Right hindlimb (tissue), 1 donor: ENCODE measurements around the gene DSG3.

Experiments used
- DNase-seq: peaks from one replicate; pipeline ENCODE4 v3.0.0-alpha.2; 2018

Gene DSG3, protein sequence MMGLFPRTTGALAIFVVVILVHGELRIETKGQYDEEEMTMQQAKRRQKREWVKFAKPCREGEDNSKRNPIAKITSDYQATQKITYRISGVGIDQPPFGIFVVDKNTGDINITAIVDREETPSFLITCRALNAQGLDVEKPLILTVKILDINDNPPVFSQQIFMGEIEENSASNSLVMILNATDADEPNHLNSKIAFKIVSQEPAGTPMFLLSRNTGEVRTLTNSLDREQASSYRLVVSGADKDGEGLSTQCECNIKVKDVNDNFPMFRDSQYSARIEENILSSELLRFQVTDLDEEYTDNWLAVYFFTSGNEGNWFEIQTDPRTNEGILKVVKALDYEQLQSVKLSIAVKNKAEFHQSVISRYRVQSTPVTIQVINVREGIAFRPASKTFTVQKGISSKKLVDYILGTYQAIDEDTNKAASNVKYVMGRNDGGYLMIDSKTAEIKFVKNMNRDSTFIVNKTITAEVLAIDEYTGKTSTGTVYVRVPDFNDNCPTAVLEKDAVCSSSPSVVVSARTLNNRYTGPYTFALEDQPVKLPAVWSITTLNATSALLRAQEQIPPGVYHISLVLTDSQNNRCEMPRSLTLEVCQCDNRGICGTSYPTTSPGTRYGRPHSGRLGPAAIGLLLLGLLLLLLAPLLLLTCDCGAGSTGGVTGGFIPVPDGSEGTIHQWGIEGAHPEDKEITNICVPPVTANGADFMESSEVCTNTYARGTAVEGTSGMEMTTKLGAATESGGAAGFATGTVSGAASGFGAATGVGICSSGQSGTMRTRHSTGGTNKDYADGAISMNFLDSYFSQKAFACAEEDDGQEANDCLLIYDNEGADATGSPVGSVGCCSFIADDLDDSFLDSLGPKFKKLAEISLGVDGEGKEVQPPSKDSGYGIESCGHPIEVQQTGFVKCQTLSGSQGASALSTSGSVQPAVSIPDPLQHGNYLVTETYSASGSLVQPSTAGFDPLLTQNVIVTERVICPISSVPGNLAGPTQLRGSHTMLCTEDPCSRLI

DNA sequence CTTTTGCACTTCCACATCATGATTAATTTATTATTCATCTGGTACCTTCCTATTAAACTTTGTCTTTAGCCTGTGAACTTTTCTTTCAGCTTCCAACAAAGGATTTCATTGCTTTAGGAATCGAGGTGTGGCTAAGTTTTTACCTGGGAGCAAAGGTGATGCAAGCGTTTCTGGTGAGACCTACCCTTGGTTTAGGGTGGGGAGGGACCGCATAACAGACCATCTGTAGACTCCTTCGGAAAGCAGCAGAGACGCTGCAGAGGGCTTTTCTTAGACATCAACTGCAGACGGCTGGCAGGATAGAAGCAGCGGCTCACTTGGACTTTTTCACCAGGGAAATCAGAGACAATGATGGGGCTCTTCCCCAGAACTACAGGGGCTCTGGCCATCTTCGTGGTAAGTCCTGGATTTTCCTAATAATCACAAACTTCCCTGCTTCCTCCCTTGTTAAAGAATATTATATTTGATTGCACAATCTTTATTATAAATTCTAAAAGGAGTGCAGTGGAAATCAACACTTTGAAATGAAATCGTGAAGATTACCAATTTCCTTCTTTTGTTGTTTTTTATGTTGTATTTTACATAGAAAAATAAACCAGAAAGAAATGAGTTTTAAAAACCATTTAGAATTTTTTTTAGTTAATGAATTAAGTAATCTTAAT is at the start of gene DSG3:
Gene DSG3, plus strand, starts transcription at position 212 of the 662 bp plus-strand sequence. Its CDS starts 137 bp downstream, at position 349.
- DNase-seq: no peak

DNA sequence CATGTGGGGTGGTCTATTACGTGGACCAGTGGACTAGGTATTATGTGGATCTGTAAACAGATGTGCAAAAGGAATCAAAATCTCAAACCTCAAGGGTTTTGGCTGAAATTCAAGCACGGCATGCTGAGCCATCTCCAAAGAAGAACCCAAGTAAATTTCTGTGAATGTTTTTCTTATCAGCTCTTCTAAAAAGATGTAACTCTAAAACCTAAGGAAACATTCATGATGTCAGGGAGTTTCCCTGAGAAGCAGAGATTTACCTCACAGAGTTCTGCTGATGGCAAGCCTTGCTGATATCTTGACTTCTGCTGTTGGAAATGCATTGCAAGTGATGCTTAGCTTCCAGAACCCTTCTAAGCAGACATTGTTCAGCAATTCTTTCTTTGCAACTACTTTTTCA is 49.4 kb upstream of the DSG3 start:
- no peak for DNase-seq

DNA sequence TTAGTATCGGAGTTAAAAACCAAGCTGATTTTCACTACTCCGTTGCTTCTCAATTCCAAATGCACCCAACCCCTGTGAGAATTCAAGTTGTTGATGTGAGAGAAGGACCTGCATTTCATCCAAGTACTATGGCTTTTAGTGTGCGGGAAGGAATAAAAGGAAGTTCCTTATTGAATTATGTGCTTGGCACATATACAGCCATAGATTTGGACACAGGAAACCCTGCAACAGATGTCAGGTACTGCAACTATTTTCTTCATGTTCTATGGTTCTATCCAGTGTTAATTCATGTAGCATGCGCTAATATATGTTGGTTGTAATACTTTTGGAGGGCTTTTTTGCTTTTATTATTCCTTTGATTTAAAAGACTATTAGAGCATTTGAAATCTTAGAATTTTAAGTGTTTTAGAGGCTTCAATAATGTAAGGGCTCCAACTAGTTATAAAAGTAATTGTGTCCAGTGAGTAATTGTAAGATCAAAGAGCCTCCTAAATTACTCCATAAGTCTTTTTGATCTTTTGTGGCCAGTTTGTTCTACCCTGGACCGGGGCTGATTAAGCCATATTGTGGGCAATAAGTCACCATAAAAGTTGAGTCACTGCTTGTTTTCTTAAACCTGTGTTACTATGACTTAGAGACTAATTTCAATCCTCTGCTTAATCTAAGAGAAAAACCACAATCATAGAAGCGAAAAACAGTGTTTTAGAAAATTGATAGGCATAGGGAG is 48.1 kb upstream of the DSG3 start:
- DNase-seq: no peak

DNA sequence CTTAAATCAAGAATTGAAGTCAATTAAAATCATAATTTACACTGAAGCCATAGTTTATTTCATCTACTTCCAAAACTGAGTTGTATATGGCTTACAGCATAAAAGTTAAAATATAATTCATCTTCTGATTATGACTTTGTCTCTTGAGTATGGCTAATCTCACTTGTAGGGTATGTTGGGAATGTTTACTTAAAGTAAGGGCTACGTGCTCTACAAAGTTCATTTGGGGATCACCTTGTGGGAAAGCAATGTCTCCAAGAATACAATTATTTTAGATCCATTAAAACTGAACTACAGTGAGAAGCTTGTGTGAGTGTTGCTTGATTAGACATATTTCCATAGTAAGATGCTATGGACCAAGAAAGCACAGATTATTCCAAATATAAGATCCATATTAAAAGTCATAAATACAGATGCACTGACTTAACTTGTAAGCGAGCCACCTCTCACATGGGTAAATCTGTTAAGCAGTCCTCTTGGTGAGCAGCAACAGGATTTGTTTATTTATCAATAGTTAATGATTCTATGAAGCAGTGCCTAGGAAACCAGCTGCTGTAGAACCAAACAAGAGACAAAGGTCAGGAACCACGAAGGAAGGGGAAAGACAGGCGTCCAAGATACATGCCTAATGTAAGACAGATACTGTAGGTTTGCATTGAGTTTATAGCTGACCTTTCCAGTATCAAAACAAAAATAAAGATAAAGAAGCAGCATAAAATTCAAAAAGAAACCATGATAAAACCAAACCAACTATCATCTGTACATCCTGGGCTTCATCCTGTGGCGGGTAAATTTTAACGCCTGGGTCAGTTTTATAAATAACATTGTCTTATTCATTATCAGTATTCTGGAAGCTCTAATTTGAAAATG is 46.1 kb upstream of the DSG3 start:
- DNase-seq: no peak

DNA sequence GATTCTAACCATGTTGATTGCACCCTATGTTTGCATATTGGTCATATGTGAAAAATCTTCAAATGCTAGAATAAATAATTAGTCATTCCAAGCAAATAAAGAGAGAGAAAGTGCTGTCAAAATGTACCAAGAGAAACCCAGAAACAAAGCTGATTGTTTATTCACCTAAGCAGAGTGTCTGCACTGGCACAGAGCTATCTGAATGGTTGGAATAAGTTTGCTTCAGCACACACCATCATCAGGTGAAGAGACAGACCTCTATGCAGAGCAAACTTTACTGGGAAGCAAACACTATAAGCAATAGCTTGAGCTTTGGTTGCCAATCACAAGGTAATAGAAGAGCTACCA is 45.5 kb upstream of the DSG3 start:
- DNase-seq: no peak

DNA sequence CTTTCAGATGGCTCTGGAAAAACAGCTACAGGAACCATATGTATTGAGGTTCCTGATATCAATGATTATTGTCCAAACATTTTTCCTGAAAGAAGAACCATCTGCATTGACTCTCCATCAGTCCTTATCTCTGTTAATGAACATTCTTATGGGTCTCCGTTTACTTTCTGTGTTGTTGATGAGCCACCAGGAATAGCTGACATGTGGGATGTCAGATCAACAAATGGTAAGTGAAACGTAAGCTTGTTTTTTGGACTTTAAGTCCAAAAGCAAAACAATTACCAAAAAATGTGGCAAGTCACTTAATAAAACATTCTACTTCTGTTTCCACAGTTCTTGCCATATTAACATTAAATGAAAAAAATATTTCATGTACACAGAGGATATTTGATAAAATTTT is 44.1 kb upstream of the DSG3 start:
- no peak for DNase-seq

DNA sequence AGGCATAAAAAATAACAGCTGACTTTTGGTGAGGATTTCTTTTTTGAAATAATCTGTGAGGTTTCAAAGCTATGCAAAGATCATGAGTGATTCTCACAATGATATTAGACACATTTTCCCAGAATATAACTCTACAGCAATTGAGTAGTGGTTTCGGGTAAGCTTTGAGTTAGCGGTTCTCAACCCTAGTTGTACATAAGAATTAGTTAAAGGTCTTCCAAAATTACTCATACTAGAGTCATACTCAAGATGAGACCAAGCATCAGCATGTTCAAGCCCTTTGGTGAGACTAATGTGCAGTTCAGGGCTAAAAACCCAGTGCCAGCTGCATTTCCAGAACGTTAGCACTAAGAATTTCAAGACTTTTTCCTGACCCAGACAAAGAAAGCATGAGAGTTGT is 39.9 kb upstream of the DSG3 start:
- DNase-seq: no peak

DNA sequence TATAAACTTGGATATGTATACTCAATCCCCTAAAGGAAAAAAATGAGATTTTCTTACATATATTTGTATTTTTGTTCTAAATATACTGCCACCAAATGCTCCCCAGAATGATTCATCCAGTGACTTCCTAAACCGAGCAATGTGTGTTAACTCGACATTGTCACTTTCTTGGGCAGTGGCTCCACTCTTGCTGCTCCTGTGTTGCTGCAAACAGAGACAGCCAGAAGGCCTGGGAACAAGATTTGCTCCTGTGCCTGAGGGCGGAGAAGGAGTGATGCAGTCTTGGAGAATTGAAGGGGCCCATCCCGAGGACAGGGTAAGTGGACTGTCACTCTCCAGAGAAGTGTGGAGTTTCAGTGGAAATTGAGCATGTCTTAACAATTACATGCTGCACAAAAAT is 38.3 kb upstream of the DSG3 start:
- DNase-seq: no peak

DNA sequence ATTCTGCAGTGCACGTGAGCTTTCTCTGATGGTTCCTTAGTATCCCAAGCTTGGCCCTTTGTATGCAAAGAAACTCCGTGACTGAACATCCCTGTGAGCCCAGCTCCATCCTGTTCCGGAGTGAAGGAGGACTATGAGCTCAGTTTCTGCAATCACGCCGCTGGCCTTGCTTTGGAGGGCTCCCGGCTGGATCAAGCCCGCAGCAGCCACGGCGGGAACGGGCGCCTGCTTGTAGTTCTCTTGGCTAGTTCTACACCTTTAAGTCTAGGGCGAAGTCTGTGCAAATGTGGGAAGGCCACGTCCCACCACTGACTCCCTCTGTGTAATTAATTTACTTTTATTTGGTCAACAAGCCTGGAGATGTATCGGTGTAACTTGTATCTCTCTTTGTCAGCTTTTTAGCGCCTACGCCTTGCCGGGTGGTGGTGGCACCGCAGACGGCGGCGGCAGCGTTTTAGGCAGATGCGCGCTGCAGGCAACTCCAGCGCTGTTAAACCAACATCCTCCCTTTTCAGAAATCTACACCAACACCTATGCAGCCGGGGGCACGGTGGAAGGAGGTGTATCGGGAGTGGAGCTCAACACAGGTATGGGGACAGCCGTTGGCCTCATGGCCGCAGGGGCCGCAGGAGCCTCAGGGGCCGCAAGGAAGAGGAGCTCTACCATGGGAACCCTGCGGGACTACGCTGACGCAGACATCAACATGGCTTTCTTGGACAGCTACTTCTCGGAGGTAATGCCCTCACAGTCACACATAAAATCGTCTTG is 36.6 kb upstream of the DSG3 start:
- no peak for DNase-seq

DNA sequence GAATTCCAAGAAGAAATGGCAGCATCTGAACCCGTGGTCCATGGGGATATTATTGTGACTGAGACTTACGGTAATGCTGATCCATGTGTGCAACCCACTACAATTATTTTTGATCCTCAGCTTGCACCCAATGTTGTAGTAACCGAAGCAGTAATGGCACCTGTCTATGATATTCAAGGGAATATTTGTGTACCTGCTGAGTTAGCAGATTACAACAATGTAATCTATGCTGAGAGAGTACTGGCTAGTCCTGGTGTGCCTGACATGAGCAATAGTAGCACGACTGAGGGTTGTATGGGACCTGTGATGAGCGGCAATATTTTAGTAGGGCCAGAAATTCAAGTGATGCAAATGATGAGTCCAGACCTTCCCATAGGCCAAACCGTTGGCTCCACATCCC is 34.4 kb upstream of the DSG3 start:
- no peak for DNase-seq

DNA sequence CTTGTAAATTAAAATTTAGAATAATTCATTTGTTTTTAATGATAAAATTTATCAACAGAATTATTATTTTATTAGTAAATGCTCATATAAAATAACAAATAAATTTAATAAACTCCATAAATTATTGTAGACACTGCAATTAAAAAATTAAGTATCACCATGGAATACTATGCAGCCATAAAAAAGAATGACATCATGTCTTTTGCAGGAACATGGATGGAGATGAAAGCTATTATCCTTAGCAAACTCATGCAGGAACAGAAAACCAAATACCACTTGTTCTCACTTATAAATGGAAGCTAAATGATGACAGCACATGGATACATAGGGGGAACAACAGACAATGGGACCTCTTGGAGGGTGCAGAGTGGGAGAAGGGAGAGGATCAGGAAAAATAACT is 29.7 kb upstream of the DSG3 start:
- no peak for DNase-seq

DNA sequence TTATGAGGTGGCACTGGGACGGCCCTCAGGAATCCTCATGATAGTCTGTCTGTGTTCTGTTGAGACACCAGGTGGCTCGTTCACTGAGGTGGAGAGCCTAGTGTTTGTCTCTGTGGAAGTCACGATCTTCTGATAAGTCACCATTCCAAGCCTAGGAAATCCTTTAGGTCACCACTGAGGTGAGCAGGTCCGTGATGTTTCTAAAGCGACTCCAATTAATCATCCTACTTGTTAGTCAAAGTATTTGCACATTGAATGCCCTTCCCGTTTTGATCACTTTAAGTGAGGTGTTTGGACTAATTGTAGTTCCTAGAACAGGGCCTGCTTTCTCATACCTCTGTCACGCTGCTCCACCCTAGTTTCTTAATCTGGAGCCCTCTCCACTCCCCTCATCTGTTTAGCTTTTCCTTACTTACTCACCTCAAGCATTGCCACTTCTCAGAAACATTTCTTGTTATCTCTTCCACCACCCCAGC is 28.0 kb upstream of the DSG3 start:
- no peak for DNase-seq

DNA sequence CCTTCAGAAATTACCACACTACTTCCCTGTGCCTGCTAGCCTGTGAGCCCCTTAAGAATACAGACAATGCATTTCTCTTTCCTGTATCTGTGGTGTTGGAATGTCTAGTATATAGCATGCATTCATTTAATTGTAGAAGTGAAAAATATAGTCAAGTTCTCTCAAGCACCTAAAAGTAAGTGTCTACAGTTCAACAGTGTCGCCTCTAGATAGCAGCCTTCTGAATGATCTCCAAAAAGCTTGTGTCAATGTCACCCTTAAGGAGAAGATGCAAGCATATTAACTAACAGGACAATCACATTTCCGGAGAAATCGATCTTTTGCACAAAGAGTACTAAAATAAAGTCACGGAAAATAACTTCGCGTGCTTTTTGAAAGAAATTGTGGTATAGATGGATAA is 27.5 kb upstream of the DSG3 start:
- no peak for DNase-seq

DNA sequence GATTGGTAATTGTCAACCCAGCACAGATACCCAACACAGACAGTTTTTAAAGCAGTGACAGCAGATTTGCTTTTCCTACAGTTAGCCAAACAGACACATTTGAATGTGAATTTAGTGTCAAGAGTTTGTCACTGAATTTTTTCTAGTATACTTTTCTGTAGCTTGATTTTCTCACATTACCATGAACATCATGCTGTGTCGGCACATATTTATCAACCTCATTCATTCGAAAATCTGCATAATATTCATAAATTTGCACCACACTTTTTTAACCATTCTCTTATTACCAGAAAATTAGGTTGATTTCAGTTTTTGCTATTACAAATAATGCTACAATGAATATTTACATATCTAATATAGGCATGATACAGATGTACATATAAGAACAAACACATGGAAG is 27.0 kb upstream of the DSG3 start:
- DNase-seq: no peak

DNA sequence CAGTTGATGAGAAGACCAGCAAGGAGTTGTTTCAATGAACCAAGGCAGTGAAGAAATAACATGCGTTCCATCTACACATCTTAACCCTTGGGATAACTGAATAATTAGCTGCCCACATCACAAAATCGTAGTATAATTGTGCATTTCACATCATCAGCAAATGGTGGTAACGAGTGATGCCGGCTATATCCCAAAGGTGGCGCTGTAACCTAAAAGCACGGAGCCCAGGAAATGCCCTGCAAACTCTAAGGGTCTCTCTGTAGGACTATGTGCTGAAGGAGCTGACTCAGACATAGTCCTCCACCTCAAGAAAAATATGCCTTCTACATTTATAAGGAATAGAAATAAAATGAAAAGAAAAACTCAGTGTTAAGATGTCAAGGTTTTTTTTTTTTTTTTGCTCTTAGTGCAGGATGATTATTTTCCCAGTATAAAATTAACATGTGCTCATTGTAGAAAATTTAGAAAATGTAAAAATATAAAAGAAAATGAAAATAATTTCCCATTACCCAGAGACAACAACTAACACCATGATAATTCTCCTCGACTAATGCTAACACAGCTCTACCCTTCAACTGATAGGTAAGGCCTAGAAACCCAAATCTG is 23.1 kb upstream of the DSG3 start:
- no peak for DNase-seq

DNA sequence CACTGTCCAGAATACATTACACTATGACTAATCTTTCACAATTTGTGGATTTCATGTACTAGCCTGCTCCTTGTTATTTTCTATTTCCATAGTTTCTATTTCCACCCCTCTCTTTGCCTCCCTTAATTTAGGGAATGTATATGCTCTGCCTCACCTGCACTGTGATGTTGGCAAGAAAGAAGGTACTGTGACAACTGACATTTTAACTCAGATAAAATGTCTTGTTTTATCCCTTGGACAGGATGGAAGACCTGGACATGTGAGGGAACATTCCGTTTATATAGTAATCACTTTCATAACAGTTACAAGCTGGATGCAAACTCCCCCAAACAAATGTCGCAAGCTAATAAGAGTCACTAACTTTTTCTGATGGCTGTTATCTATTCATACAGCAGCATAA is 21.5 kb upstream of the DSG3 start:
- no peak for DNase-seq

DNA sequence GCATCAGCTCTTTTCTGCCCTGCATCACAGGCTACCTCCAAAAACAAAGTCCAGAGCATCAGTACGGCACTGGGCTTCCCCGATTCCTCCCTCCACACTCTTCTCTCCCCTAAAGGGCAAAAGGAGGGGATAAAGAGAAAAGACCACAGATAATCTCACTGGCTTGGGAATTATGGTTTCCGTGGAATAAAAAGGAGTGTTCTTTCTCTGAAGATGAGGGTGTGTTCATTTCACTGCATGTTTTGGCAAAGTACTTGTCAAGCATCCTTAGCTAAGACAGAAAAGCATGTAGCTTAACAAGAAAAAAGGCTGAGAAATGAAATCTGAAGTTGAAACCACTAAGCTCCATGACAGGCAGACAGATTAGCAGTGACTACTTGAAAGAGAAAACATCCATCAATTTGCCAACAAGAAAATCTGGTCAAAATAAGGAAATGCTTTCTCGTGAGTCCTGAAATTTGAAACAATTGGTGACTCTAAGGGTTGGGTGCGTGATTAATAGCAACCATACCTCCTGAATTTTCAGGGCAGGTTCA is 20.6 kb upstream of the DSG3 start:
- no peak for DNase-seq

DNA sequence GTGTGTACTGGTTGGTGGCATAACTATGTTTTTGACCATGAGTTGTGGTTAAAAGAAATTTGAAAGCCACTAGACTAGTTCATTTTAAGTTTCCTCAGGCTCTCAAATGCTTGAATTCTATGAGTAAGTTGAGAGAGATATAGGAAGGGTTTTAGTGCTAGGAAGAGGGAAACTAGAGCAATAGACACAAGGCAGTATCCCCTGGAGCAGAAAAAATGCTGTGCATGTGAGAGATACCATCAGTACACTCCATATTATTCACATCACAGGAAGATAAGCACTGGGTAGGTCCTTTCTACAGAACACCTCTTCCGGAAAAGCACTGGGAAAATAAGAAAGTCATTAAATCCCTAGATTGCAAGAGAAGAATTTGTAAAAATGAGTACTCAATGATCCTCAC is 19.3 kb upstream of the DSG3 start:
- DNase-seq: no peak

DNA sequence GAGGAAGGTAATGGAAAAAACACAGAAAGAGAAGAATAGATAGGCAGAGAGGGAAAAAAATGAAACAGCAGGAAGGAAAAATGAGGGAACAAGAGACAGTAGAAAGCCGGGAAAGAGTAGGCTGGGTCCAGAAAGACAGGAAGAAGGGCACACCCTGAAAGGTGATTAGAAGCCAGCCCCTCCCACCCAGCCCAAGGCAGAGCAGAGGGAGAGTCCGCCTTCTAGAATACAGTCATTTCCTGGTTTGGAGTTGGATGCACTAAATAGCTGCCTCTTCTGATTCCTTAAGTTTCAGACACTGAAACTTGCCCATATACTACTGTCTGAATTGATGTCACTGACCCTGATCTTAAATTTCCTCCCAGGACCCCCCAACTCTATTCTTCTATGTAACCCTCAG is 17.9 kb upstream of the DSG3 start:
- no peak for DNase-seq

DNA sequence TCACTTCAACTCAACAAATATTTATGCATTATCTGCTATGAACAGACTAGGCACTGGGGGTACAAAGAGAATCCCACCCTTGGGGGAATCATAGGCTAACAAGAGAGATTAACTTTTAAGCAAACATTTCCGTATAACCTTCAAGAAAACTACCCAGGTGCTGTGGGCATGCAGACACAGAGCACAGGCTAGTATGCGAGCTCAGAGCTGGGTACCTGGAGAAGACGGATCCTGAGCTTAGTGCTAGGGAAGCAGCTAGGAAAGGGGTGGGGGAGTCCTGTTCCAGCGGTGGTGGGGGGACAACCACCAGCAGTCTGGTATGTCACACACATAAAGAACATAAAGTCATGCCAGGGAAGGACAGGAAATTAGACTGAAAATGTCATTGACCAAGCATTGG is 17.5 kb upstream of the DSG3 start:
- DNase-seq: no peak
